IPS-NIHi11 (cell line): ENCODE data around the gene CDC25C.
"Not testable (repeated sequence)": the region's sequence is repeated elsewhere in the genome, so short reads cannot be mapped to it uniquely, and the experiment has no call there.

Experiments used
- DNase-seq: peaks from one replicate; pipeline ENCODE4 v3.0.0; 2012; ENCODE audit warnings: mixed read lengths, low spot score

Gene CDC25C

GRCh38 chr5:138346889-138347288, 15.3 kb upstream of the CDC25C start:
- DNase-seq: no peak

GRCh38 chr5:138344887-138345622, 13.5 kb upstream of the CDC25C start:
- no peak for DNase-seq

GRCh38 chr5:138340008-138340407, 8.4 kb upstream of the CDC25C start:
- DNase-seq: no peak

GRCh38 chr5:138339464-138339863, 7.9 kb upstream of the CDC25C start:
- DNase-seq: no peak

DNA sequence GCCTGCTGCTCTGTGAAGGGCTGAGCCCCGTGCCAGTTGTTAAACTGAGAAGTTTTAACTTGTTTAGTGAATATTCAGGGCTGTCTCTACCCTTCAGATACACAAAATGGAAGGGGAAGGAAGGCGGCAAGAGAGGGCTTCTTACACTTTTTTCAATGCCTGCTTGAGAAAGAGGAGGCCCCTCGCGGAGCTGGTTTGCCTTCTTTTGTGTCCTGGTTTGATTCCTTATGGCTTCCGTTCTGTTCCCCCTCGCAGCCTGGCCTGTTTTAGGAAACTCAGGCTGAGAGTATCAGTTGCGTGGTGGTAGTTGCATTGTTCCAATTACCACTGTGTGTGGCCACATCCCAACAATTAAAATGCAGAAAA, 7.5 kb upstream of the CDC25C start:
- DNase-seq: peak; percentile 15

- no peak for DNase-seq
These were observed 6.9 kb upstream of the CDC25C start for GRCh38 chr5:138338411-138339090.

DNA sequence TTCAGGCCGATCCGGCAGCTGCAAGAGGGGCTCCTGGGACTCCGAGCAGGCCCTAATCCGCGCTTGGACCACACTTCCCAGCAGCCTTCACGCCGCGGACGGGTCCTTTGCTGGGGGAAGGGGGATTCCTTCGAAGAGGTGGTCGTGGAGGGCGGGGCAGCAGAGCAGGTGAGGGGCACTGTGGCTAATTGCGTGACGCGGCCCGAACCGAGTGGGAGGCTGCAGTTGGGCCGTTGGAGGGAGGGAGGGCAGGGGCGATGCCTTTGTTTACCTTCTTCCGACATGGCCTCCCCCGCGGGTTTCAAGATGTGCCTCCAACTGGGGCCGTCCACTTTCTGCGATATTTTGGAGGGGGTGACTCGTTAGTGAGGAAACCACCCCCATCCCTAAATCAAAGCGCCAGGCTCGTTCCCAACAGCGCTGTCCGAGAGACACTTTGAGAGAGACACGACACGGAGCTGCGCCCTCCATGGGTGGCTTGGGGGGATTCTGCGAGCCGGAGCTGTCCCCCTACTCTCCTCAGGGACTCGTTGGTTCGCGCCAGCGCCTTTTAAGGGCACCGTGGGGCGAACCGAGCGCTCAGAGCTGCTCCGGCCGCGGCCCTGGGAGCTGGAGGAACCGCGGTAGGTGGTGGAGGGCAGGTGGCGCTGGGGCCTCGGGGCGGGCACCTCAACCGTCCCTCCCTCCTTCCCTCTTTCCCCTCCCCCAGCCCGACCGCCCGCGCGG, 6.2 kb upstream of the CDC25C start, which contains the start of gene FAM53C:
Gene FAM53C, plus strand, starts transcription at position 582 of the 726 bp plus-strand sequence. CDS start 3,070 bp downstream, outside the sequence.
- peak; percentile 91 for DNase-seq

- DNase-seq: peak; percentile 78
These were observed 5.5 kb upstream of the CDC25C start for GRCh38 chr5:138336952-138337684.

- DNase-seq: no peak
These were observed 3.4 kb upstream of the CDC25C start for GRCh38 chr5:138334867-138335447.

- no peak for DNase-seq
These were observed 673 bp downstream of the CDC25C start for GRCh38 chr5:138330813-138331448.

- not testable (repeated sequence) for DNase-seq
These were observed 13.4 kb downstream of the CDC25C start for GRCh38 chr5:138318211-138318610.

GRCh38 chr5:138316355-138316754, 15.2 kb downstream of the CDC25C start:
- no peak for DNase-seq

GRCh38 chr5:138315751-138316278, 15.8 kb downstream of the CDC25C start:
- DNase-seq: no peak

GRCh38 chr5:138305797-138306196, 25.8 kb downstream of the CDC25C start:
- no peak for DNase-seq

GRCh38 chr5:138303372-138303771, 28.2 kb downstream of the CDC25C start:
- DNase-seq: no peak

- DNase-seq: no peak
These were observed 42.3 kb downstream of the CDC25C start for GRCh38 chr5:138289296-138289695.

DNA sequence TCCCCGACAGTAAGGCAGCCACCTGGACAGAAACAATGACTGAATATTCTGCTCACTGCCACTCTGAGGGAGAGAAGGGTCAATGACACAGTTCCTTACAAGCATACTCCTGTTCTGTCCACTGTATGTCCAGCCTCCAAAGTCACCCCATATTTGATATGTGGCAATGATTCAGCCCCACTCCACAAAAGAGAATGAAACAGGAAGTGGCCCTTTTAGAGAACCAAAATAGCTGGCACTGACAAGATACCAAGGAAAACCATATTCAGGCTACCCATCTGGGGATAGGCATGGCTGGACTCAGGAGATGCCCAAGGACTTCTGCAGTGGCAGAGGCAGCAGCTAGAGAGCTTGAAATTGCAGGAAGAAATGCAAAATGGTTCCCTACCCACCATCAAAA, 44.4 kb downstream of the CDC25C start:
- no peak for DNase-seq

DNA sequence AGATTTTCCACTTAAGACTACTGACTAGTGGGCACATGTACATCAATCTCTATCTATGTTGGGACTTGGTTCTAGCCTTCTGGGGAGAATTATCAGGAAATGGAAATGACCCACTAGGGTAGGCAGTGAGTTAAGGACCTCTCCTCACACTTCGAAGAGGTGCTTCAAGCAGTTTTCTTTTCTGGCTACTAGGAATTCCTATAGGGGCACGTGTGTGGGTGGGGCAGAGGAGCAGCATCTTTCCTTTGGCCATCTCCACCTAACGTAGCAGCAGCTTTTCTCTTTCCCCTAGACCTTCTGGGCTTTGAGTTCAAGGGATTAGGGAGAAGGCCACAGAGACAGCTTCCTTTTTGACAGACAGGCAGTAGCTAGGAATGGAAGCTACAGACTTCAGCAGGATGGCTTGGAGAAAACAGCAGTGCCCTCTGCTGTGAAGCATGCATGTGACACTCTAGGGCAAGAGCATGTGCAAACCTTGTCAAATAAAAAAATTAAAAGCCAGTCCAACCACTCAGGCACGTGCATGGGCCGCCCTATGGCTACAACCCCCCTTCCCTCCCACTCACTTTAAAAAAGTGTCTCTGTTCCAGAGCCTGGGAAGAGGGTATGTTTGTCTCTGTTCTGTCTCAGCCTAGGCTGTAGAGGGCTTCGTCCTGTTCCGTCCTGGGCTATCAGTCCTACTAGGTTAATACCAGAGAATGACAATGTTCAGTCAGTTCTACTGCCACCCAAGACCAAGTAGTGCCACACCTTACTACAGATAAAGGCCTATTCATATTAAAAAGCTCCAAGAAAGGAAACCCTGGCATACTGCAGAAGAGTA, 48.5 kb downstream of the CDC25C start:
- DNase-seq: peak; percentile 69

GRCh38 chr5:138280915-138281314, 50.7 kb downstream of the CDC25C start:
- no peak for DNase-seq

- no peak for DNase-seq
These were observed 55.1 kb downstream of the CDC25C start for GRCh38 chr5:138276402-138277054.
